Memory B cell (primary cell): Measurements from ENCODE around the gene MUC13.

Source experiments
- ATAC-seq: fragments of 150-1000 bp; cut with Tn5 transposase; 2 replicates; pipeline ENCODE4 v1.10.0; 2021; ENCODE audit warnings: low read depth, mild to moderate bottlenecking, moderate library complexity
- DNase-seq, 2 donors: peaks; one replicate each; pipeline ENCODE4 v3.0.0; 2022; ENCODE audit warnings: low spot score in 2 of 2
- H3K27ac Mint-ChIP-seq: one replicate; pipeline ENCODE4 v1.8.0; 2022; ENCODE audit warnings: mild to moderate bottlenecking, moderate library complexity, mixed read lengths
- H3K27me3 Mint-ChIP-seq: one replicate; pipeline ENCODE4 v1.8.0; 2022; ENCODE audit warnings: mixed read lengths
- H3K36me3 Mint-ChIP-seq: one replicate; pipeline ENCODE4 v1.8.0; 2022; ENCODE audit warnings: mild to moderate bottlenecking, mixed read lengths
- H3K4me1 Mint-ChIP-seq: one replicate; pipeline ENCODE4 v1.8.0; 2022; ENCODE audit warnings: mixed read lengths
- H3K4me3 Mint-ChIP-seq: one replicate; pipeline ENCODE4 v1.8.0; 2022; ENCODE audit warnings: mild to moderate bottlenecking, moderate library complexity, mixed read lengths
- H3K9me3 Mint-ChIP-seq: one replicate; pipeline ENCODE4 v1.8.0; 2022; ENCODE audit warnings: mixed read lengths

MUC13 gene, protein sequence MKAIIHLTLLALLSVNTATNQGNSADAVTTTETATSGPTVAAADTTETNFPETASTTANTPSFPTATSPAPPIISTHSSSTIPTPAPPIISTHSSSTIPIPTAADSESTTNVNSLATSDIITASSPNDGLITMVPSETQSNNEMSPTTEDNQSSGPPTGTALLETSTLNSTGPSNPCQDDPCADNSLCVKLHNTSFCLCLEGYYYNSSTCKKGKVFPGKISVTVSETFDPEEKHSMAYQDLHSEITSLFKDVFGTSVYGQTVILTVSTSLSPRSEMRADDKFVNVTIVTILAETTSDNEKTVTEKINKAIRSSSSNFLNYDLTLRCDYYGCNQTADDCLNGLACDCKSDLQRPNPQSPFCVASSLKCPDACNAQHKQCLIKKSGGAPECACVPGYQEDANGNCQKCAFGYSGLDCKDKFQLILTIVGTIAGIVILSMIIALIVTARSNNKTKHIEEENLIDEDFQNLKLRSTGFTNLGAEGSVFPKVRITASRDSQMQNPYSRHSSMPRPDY

DNA sequence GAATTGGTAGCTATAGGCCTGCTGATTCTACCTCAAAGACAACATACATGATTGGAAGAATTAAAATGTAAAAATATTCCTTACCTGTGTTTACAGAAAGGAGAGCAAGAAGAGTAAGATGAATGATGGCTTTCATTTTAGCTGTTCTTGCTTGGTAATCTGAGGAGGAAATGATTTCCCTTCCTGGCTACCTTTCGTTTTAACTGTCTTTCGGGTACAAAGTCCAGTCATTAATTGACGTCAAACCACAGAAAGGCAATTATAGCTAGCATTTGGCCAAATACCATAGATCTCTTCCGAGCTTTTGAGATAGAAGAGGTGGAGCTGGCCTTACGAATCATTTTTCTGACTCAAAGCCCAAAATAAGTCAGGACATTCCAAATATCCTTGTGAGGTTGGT, at the start of gene MUC13:
Gene MUC13 (minus strand): TSS at position 175 of the 400 bp plus-strand sequence. CDS start 39 bp downstream, at position 136.
- H3K4me1 Mint-ChIP-seq, result no peaks in the 10 kb centered on the region
- H3K36me3 Mint-ChIP-seq, result no peaks in the 10 kb centered on the region
- H3K27ac Mint-ChIP-seq, result no peak within 1 kb of the TSS

DNA sequence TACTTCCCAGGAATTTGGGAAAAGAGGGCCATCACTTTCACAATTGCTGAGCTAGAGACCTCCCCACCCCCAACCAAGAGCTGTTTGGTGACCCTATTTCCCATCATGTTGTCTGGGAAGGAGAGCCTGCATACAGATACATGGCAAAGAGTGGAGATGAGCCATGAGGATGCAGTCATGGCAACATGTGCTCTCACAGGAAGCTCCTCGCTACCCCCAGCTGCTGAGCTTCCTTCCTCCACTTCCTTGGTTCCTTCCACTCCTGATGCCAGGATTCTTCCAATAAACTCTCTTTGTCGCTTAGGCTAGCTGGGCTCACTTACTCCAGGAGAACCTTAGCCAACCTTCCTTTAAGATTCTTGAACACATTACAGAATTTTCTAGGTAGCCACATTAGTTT, 48.3 kb upstream of the MUC13 start:
- Mint-ChIP-seq H3K4me1 (peaks cover 3% of the 10 kb centered on the region), H3K4me3 (no peak overlapping the region), H3K9me3 (no peaks in the 10 kb centered on the region), H3K36me3 (peaks cover 14% of the 10 kb centered on the region), H3K27me3 (no peaks in the 10 kb centered on the region), H3K27ac (no peak overlapping the region)
- ATAC-seq, result no peak
- no peak for DNase-seq

More for the DNA sequence above, at the start of gene MUC13:
- Mint-ChIP-seq H3K9me3 (peaks cover 2% of the 10 kb centered on the region), H3K27me3 (peaks cover 4% of the 10 kb centered on the region), H3K4me3 (no peak within 1 kb of the TSS)
- ATAC-seq (no peak), DNase-seq (no peak)

DNA sequence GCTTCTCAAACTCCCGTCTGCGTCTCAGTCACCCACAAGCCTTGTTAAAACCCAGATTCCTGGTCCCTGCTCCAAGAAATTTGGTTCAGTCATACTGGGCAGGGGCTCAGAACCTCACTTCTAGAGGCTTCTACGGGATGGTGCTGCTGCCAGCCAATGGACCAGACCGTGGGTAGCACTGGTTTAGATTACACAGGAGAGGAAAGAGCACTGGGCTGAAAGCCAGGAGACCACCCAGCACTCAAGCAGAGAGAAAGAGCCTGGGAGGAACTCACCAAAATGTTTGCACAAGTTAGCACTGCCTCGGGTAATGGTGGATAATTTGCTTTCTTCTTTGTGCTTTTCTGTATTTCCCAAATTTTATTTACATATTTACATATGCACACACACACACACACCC, 46.9 kb upstream of the MUC13 start:
- H3K27ac Mint-ChIP-seq, result no peak overlapping the region
- H3K27me3 Mint-ChIP-seq, result no peaks in the 10 kb centered on the region
- H3K36me3 Mint-ChIP-seq, result peaks cover 23% of the 10 kb centered on the region
- H3K4me3 Mint-ChIP-seq, result no peak overlapping the region
- DNase-seq (no peak), ATAC-seq (no peak)
- H3K9me3 Mint-ChIP-seq, result no peaks in the 10 kb centered on the region
- H3K4me1 Mint-ChIP-seq, result peaks cover 3% of the 10 kb centered on the region

DNA sequence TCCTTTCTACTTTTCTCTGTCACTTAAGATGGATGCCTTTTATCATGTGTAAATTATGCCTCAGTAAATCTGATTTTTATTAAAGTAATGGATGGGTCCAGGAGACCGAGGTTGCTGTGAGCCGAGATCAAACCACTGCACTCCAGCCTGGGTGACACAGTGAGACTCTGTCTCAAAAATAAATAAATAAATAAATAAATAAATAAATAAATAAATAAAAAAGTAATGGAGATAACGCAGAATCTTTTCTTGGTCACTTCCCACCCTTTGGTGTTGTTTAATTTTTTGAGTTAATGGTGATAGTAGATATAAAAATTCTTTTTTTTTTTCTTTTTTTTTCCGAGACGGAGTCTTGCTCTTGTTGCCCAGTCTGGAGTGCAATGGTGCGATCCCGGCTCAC, 44.1 kb upstream of the MUC13 start:
- no peak overlapping the region for H3K27ac Mint-ChIP-seq
- H3K36me3 Mint-ChIP-seq, result peaks cover 17% of the 10 kb centered on the region
- DNase-seq (no peak), ATAC-seq (no peak)
- no peak overlapping the region for H3K4me3 Mint-ChIP-seq
- H3K27me3 Mint-ChIP-seq, result no peaks in the 10 kb centered on the region
- H3K4me1 Mint-ChIP-seq, result no peaks in the 10 kb centered on the region
- H3K9me3 Mint-ChIP-seq, result no peaks in the 10 kb centered on the region

DNA sequence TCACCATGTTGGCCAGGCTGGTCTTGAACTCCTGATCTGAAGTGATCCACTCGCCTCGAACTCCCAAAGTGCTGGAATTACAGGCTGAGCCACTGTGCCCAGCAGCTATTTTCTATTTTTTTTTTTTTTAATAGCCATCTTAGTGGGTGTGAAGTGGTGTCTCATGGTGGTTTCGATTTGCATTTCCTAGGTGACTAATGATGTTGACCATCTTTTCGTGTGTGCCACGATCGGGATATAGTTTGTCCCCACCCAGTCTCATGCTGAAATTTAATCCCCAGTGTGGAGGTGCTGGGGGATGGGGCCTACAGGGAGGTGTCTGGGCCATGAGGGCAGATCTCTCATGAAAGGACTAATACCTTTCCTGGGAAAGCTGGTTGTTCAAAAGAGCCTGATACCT, 41.8 kb upstream of the MUC13 start:
- no peak overlapping the region for H3K27ac Mint-ChIP-seq
- ATAC-seq (no peak), DNase-seq (no peak)
- H3K9me3 Mint-ChIP-seq, result no peaks in the 10 kb centered on the region
- H3K4me1 Mint-ChIP-seq, result no peaks in the 10 kb centered on the region
- H3K27me3 Mint-ChIP-seq, result no peaks in the 10 kb centered on the region
- H3K4me3 Mint-ChIP-seq, result no peak overlapping the region
- peaks cover 14% of the 10 kb centered on the region for H3K36me3 Mint-ChIP-seq

DNA sequence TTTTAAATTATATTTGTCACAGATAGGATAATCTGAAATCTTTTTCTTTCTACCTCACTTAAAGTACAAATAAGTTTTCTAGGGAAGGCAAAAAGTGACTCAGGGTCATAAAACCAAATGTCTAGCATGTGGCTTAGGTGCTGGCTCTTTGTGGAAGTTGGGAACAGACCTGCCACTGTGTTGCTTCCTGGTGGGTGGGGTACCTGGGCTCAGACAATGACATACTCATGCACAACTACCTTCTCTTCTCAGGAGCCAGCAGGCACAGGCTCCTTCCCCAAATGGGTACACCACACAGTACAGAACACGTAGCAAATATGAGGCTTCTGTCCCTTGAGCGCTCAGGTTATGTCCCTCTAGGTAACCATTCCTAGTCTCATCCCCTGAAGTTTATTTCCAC, 40.1 kb upstream of the MUC13 start:
- Mint-ChIP-seq H3K4me3 (no peak overlapping the region), H3K36me3 (peaks cover 20% of the 10 kb centered on the region), H3K27me3 (no peaks in the 10 kb centered on the region), H3K27ac (no peak overlapping the region), H3K4me1 (no peaks in the 10 kb centered on the region), H3K9me3 (no peaks in the 10 kb centered on the region)
- DNase-seq, result no peak
- no peak for ATAC-seq

GRCh38 chr3:124973290-124973689, 38.7 kb upstream of the MUC13 start:
- Mint-ChIP-seq H3K27ac (no peak overlapping the region), H3K4me1 (no peaks in the 10 kb centered on the region), H3K9me3 (no peaks in the 10 kb centered on the region), H3K36me3 (peaks cover 25% of the 10 kb centered on the region), H3K27me3 (no peaks in the 10 kb centered on the region), H3K4me3 (no peak overlapping the region)
- no peak for ATAC-seq
- no peak for DNase-seq

DNA sequence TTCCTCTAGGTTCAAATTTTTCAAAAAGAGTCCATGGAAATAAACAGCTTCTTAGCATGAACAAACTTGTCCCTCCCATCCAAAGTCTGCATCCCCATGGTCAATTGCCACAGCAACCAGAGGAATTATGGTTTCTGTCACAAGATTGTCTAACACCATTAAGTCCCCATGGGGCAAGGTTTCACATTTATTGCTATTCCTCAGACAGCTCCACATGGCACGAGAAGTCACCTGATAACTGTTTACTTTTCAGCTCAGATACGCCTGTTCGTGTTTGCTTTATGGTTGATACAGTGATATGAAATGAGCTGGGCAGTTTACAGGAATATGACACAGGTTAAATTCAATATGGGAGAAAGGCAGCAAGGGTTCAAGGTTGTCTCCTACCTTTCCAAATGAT, 37.9 kb upstream of the MUC13 start:
- Mint-ChIP-seq H3K36me3 (peaks cover 19% of the 10 kb centered on the region), H3K27ac (no peak overlapping the region), H3K4me1 (no peaks in the 10 kb centered on the region), H3K27me3 (no peaks in the 10 kb centered on the region), H3K4me3 (no peak overlapping the region), H3K9me3 (no peaks in the 10 kb centered on the region)
- no peak for DNase-seq
- no peak for ATAC-seq

DNA sequence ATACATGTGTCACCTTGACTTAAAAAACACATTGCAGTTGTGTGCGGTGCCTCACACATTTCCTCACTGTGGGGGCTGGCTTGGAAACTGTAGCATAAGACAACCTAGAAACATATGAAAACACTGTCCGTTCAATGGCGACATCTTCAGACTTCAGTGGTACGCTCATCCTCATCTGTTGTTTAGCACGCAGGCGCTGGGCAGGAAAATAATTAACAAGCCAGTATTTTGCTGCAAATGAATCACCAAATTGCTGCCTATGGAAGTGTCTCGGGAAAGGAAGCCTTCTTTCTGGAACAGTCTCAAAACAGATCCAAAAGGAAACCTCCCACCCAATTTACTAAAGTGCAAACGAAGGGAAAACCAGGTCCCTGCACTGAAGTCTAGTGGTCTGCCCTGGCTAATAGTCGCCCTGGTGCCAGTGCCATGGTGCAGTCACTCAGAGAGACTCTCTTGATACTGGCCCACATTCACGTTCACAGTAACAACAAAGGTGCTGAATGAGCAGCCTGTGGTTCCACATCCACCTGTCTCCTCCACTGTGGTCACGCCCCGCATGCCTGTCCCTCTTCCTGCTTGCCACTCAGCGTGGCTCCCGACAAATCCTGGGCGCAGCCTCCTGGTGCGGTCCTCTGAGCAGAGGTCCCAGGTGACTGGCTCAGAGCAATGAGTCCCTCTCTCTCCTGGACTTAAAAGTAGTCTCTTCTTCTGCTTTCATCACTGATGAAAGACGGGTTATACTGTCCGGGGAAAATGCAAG, 35.6 kb upstream of the MUC13 start:
- no peak overlapping the region for H3K27ac Mint-ChIP-seq
- DNase-seq (no peak), ATAC-seq (no peak)
- H3K27me3 Mint-ChIP-seq, result no peaks in the 10 kb centered on the region
- peaks cover 13% of the 10 kb centered on the region for H3K36me3 Mint-ChIP-seq
- H3K4me3 Mint-ChIP-seq, result no peak overlapping the region
- no peaks in the 10 kb centered on the region for H3K9me3 Mint-ChIP-seq
- H3K4me1 Mint-ChIP-seq, result no peaks in the 10 kb centered on the region

DNA sequence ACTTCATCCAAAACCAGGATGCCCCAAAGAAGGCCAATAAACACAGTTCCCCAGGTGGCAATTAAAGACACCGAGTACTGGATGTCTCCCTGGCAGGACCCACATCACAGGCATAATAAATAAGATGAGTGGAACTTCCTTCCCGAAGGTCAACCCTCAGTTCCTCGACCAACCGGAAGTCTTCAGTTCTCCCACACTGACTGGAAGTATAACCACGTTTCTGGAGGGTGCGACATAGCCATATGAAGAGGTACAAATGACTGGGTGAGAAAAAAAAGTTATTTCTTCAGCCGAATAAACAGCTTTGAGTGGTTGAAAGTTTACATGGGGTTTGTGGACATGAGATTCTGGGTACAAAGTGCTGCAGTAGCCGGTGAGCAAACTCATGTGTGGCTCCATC, 34.6 kb upstream of the MUC13 start:
- Mint-ChIP-seq H3K27me3 (no peaks in the 10 kb centered on the region), H3K4me3 (no peak overlapping the region), H3K36me3 (peaks cover 13% of the 10 kb centered on the region), H3K27ac (no peak overlapping the region), H3K4me1 (no peaks in the 10 kb centered on the region), H3K9me3 (no peaks in the 10 kb centered on the region)
- DNase-seq (no peak), ATAC-seq (no peak)

DNA sequence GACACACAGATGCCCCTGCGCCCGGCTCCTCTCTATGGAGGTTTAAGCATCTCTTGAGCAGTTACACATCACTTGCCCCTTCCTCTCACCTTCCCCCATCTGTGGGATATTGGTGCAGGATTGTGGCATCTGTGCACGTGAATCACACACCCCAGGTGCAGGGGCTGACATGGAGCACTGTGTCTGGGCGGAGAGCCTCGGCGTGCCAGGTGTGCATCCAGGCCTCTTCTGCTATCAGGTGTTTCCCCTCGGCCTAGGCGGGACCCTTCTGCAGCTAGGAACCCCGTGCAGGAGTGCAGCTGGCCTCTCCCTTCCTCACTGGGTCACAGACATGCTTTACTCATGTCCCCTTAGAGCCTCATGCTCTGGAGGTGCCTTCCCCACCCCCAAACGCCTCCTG, 33.4 kb upstream of the MUC13 start:
- no peaks in the 10 kb centered on the region for H3K9me3 Mint-ChIP-seq
- H3K4me3 Mint-ChIP-seq, result no peak overlapping the region
- DNase-seq (no peak), ATAC-seq (no peak)
- no peaks in the 10 kb centered on the region for H3K27me3 Mint-ChIP-seq
- no peaks in the 10 kb centered on the region for H3K4me1 Mint-ChIP-seq
- H3K36me3 Mint-ChIP-seq, result peaks cover 11% of the 10 kb centered on the region
- H3K27ac Mint-ChIP-seq, result no peak overlapping the region

DNA sequence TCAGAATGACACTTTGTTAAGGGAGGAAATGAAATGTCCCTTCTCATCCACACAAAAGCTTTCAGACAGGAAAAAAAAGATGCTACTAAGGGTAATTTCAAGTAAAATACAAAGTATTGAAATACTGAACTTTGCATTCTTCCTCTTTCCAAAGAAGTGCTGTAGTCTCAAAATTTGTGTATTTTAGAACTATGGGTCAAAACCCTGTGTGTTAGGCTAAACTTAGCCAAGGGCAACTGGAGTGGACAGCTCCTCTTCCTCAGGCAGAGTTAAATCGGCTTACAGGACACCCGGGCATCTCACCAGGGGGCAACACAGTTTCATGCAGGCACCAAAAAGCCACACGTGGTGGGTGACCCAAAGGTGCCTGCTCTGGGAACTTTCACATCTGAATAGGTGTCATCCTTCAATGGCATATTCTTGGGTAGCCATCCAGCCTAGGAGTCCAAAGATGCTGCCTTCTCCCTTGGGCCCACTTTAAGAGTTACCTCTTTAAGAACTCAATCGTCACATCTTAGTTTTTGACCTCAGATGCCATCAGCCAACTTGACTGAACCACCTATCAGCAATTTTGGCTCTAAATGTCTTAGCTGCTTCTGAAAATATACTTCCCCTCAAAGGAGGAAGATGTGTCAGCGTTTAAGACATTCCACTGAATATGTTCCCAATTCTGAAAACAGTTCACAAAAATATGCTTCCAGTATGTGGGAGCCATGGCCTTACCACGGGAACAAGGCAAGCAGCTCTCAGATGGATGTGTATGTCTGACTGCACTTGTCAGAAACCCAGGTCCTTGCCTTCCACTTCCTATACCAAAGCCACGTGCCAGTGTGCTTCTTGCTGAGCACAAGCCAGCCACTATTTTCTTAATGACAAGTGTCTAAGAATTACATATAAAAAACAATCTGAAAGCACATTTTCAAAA, 32.2 kb upstream of the MUC13 start:
- Mint-ChIP-seq H3K36me3 (peaks cover 11% of the 10 kb centered on the region), H3K27me3 (no peaks in the 10 kb centered on the region), H3K4me1 (no peaks in the 10 kb centered on the region), H3K9me3 (no peaks in the 10 kb centered on the region), H3K4me3 (no peak overlapping the region), H3K27ac (no peak overlapping the region)
- DNase-seq, result no peak
- no peak for ATAC-seq

- no peak overlapping the region for H3K4me3 Mint-ChIP-seq
- ATAC-seq, result no peak
- H3K36me3 Mint-ChIP-seq, result peaks cover 6% of the 10 kb centered on the region
- DNase-seq, result no peak
- H3K27ac Mint-ChIP-seq, result no peak overlapping the region
- H3K27me3 Mint-ChIP-seq, result no peaks in the 10 kb centered on the region
- no peaks in the 10 kb centered on the region for H3K4me1 Mint-ChIP-seq
- no peaks in the 10 kb centered on the region for H3K9me3 Mint-ChIP-seq
These were observed 30.9 kb upstream of the MUC13 start for GRCh38 chr3:124965413-124965812.

DNA sequence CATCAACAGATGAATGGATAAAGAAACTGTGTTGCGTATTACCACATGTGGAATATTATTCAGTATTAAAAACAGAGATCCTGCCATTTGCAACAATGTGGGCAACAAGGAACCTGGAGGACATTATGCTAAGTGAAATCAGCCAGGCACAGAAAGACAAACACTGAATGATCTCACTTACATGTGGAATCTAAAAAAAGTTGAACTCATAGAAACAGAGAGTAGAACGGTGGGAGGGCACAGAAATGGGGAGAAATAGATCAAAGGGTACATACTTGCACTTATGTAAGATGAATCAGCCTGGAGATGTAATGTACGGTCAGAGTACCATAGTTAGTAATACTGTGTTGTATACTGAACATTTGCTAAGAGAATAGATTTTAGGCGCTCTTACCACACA, 29.8 kb upstream of the MUC13 start:
- Mint-ChIP-seq H3K36me3 (peaks cover 1% of the 10 kb centered on the region), H3K4me1 (no peaks in the 10 kb centered on the region), H3K4me3 (no peak overlapping the region), H3K27ac (no peak overlapping the region), H3K9me3 (no peaks in the 10 kb centered on the region), H3K27me3 (no peaks in the 10 kb centered on the region)
- ATAC-seq (no peak), DNase-seq (no peak)
